Measurements from ENCODE around the gene GNA14.
A peak's percentile ranks its signal among the peaks of the same experiment; 100 is the strongest.
"Not testable (repeated sequence)": the region's sequence is repeated elsewhere in the genome, so short reads cannot be mapped to it uniquely, and the experiment has no call there.

The GNA14 gene

GRCh38 chr9:77449240-77450084 lies 198.7 kb downstream of the GNA14 start:
- Histone ChIP-seq H2AFZ (ENCODE audit: low read length, unreplicated experiment) (no peak overlapping the region), H3K4me3 (ENCODE audit: low read depth, low read length) (no peak overlapping the region), H3K36me3 (ENCODE audit: insufficient read depth, low read length) (no peaks in the 10 kb centered on the region), H3K27ac (ENCODE audit: low read depth, low read length) (no peak overlapping the region), H3K27me3 (ENCODE audit: insufficient read depth, low read length) (no peaks in the 10 kb centered on the region), H3K79me2 (ENCODE audit: control insufficient read depth, insufficient read depth, low read length, unreplicated experiment) (no peaks in the 10 kb centered on the region), H3K4me1 (ENCODE audit: control insufficient read depth, insufficient read depth, low read length, unreplicated experiment) (peaks cover 9% of the 10 kb centered on the region)

- no peak overlapping the region for H3K4me3 ChIP-seq (ENCODE audit: low read depth, low read length)
- H3K79me2 ChIP-seq (ENCODE audit: control insufficient read depth, insufficient read depth, low read length, unreplicated experiment) = no peaks in the 10 kb centered on the region
- no peak overlapping the region for H2AFZ ChIP-seq (ENCODE audit: low read length, unreplicated experiment)
- H3K36me3 ChIP-seq (ENCODE audit: insufficient read depth, low read length) = no peaks in the 10 kb centered on the region
- no peak overlapping the region for H3K27ac ChIP-seq (ENCODE audit: low read depth, low read length)
- peaks cover 9% of the 10 kb centered on the region for H3K4me1 ChIP-seq (ENCODE audit: control insufficient read depth, insufficient read depth, low read length, unreplicated experiment)
- no peaks in the 10 kb centered on the region for H3K27me3 ChIP-seq (ENCODE audit: insufficient read depth, low read length)
Observed at GRCh38 chr9:77447646-77448045, 200.5 kb downstream of the GNA14 start.

DNA sequence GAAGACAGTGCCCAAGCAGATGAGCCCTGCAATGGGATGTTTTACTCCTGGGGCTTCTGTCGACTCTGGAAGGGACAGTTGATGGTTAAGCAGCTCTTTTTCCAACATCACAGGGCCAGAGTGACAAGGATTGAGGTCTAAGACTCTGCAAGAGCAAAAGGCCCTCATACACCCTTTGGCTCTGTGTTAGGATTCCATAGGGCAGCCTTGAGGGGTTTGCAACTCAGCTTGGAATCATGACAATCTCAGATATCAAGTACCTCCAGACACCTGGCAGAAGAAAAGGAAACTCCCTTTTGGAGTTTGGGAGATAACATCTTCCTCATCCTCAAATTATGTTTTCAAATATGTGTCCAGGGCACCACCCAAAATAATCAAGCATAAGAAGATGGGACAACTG lies 205.7 kb downstream of the GNA14 start:
- Histone ChIP-seq H2AFZ (ENCODE audit: low read length, unreplicated experiment) (no peak overlapping the region), H3K27ac (ENCODE audit: low read depth, low read length) (no peak overlapping the region), H3K27me3 (ENCODE audit: insufficient read depth, low read length) (no peaks in the 10 kb centered on the region), H3K4me1 (ENCODE audit: control insufficient read depth, insufficient read depth, low read length, unreplicated experiment) (no peaks in the 10 kb centered on the region), H3K4me3 (ENCODE audit: low read depth, low read length) (no peak overlapping the region), H3K36me3 (ENCODE audit: insufficient read depth, low read length) (no peaks in the 10 kb centered on the region), H3K79me2 (ENCODE audit: control insufficient read depth, insufficient read depth, low read length, unreplicated experiment) (no peaks in the 10 kb centered on the region)

DNA sequence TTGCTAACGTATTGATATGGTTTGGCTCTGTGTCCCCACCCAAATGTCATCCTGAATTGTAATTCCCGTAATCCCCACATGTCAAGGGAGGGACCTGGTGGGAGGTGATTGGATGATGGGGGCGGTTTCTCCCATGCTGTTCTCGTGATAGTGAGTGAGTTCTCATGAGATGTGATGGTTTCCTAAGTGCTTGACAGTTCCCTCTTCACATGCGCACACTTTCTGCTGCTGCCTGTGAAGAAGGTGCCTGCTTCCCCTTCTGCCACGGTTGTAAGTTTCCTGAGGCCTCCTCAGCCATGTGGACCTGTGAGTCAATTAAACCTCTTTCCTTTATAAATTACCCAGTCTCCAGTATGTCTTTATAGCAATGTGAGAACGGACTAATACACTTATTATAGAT lies 207.0 kb downstream of the GNA14 start:
- H3K27me3 ChIP-seq (ENCODE audit: insufficient read depth, low read length); H3K79me2 ChIP-seq (ENCODE audit: control insufficient read depth, insufficient read depth, low read length, unreplicated experiment); H3K4me1 ChIP-seq (ENCODE audit: control insufficient read depth, insufficient read depth, low read length, unreplicated experiment); H3K4me3 ChIP-seq (ENCODE audit: low read depth, low read length); H3K36me3 ChIP-seq (ENCODE audit: insufficient read depth, low read length); H2AFZ ChIP-seq (ENCODE audit: low read length, unreplicated experiment); H3K27ac ChIP-seq (ENCODE audit: low read depth, low read length): not testable (repeated sequence)

DNA sequence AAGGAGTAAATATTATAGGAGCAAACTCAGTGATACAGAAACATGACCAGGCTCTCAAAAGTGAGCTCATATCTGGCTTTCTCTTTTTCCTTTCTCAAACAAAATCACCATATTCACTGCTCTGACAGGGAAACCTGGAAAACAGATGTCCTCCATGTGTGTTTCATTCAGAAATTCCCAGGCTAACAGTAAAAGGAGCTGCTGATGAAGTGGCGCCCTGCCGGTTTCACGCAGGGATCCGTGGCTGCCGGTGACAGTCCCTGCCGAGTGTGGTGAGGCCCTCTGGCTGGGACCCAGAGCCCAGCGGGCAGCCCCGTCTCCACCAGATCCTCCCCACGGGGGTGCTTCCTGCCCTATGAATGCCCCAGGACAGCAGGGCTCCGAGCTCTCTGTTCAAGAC lies 208.1 kb downstream of the GNA14 start:
- no peaks in the 10 kb centered on the region for H3K27me3 ChIP-seq (ENCODE audit: insufficient read depth, low read length)
- no peak overlapping the region for H3K4me3 ChIP-seq (ENCODE audit: low read depth, low read length)
- H3K27ac ChIP-seq (ENCODE audit: low read depth, low read length) = no peak overlapping the region
- H3K4me1 ChIP-seq (ENCODE audit: control insufficient read depth, insufficient read depth, low read length, unreplicated experiment) = no peaks in the 10 kb centered on the region
- H3K36me3 ChIP-seq (ENCODE audit: insufficient read depth, low read length) = no peaks in the 10 kb centered on the region
- peak overlapping the region; percentile 11 for H2AFZ ChIP-seq (ENCODE audit: low read length, unreplicated experiment)
- no peaks in the 10 kb centered on the region for H3K79me2 ChIP-seq (ENCODE audit: control insufficient read depth, insufficient read depth, low read length, unreplicated experiment)

DNA sequence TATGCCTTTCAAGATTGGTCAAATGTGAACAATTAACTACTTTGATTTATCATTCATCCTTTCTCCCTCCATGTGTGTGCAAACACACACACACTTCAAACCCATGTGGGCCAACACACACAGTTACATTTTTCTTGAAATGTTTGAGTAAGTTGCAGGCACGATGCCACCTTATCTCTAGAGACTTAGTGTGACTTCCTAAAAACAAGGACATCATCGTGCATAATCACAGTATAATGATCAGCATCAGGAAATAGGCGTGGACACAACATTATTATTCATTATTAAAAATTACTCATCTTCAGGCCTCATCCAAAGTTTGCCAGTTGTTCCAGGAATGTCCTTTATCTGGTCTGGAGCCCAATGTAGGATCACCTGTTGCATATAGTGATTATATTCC lies 209.5 kb downstream of the GNA14 start:
- H3K27ac ChIP-seq (ENCODE audit: low read depth, low read length) = no peak overlapping the region

GRCh38 chr9:77435688-77436087 lies 212.4 kb downstream of the GNA14 start:
- H3K4me3 ChIP-seq (ENCODE audit: low read depth, low read length) = no peak overlapping the region
- no peaks in the 10 kb centered on the region for H3K4me1 ChIP-seq (ENCODE audit: control insufficient read depth, insufficient read depth, low read length, unreplicated experiment)
- no peak overlapping the region for H2AFZ ChIP-seq (ENCODE audit: low read length, unreplicated experiment)
- no peak overlapping the region for H3K27ac ChIP-seq (ENCODE audit: low read depth, low read length)
- no peaks in the 10 kb centered on the region for H3K79me2 ChIP-seq (ENCODE audit: control insufficient read depth, insufficient read depth, low read length, unreplicated experiment)
- H3K36me3 ChIP-seq (ENCODE audit: insufficient read depth, low read length) = no peaks in the 10 kb centered on the region
- no peaks in the 10 kb centered on the region for H3K27me3 ChIP-seq (ENCODE audit: insufficient read depth, low read length)

More for the DNA sequence above, 209.5 kb downstream of the GNA14 start:
- Histone ChIP-seq H3K4me1 (ENCODE audit: control insufficient read depth, insufficient read depth, low read length, unreplicated experiment) (no peaks in the 10 kb centered on the region), H2AFZ (ENCODE audit: low read length, unreplicated experiment) (no peak overlapping the region), H3K4me3 (ENCODE audit: low read depth, low read length) (no peak overlapping the region), H3K27me3 (ENCODE audit: insufficient read depth, low read length) (no peaks in the 10 kb centered on the region), H3K36me3 (ENCODE audit: insufficient read depth, low read length) (no peaks in the 10 kb centered on the region), H3K79me2 (ENCODE audit: control insufficient read depth, insufficient read depth, low read length, unreplicated experiment) (no peaks in the 10 kb centered on the region)

- H3K27me3 ChIP-seq (ENCODE audit: insufficient read depth, low read length) = no peaks in the 10 kb centered on the region
- H3K27ac ChIP-seq (ENCODE audit: low read depth, low read length) = no peak overlapping the region
- H3K36me3 ChIP-seq (ENCODE audit: insufficient read depth, low read length) = no peaks in the 10 kb centered on the region
- H3K4me3 ChIP-seq (ENCODE audit: low read depth, low read length) = no peak overlapping the region
- H2AFZ ChIP-seq (ENCODE audit: low read length, unreplicated experiment) = no peak overlapping the region
- H3K79me2 ChIP-seq (ENCODE audit: control insufficient read depth, insufficient read depth, low read length, unreplicated experiment) = no peaks in the 10 kb centered on the region
- no peaks in the 10 kb centered on the region for H3K4me1 ChIP-seq (ENCODE audit: control insufficient read depth, insufficient read depth, low read length, unreplicated experiment)
Observed at GRCh38 chr9:77435277-77435676, 212.8 kb downstream of the GNA14 start.

DNA sequence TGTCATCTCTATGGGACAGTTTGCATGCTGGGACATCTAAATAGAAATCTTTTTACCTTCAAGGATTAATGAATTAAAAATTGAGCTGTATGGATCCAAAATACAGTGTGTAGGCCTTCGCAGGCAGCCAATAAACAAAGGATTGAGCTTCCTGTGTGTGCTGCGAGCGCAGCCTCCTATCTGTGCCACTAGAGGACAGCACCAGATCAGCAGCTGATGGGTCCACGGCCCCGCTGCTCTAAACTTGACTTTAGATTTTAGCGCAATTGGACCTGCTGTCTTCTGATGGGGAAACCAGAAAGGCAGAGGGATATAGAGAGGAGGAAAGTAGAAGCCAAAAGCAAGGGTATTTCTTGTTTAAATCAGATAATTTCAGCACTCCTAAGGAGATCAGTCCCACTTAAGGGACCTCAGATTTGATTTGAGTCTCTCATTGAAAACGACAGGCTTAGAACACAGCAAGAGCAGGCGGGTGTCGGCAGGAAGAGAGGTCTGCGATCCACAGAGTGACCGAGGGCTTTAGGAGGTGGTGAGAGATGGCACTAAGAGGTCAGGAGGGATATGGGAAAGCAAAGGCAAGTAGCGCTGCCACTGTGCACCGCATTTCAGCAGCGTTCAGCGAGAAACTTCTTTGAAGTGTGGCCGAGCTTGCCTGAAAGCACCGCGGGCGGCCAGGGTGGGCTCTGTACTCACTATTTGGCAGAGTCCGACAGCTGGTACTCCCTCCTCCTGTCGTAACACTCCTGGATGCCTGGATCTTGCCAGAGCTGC lies 214.3 kb downstream of the GNA14 start:
- no peaks in the 10 kb centered on the region for H3K4me1 ChIP-seq (ENCODE audit: control insufficient read depth, insufficient read depth, low read length, unreplicated experiment)
- no peak overlapping the region for H3K4me3 ChIP-seq (ENCODE audit: low read depth, low read length)
- peak overlapping the region; percentile 40 for H2AFZ ChIP-seq (ENCODE audit: low read length, unreplicated experiment)
- H3K79me2 ChIP-seq (ENCODE audit: control insufficient read depth, insufficient read depth, low read length, unreplicated experiment) = no peaks in the 10 kb centered on the region
- H3K36me3 ChIP-seq (ENCODE audit: insufficient read depth, low read length) = no peaks in the 10 kb centered on the region
- H3K27me3 ChIP-seq (ENCODE audit: insufficient read depth, low read length) = no peaks in the 10 kb centered on the region
- no peak overlapping the region for H3K27ac ChIP-seq (ENCODE audit: low read depth, low read length)

DNA sequence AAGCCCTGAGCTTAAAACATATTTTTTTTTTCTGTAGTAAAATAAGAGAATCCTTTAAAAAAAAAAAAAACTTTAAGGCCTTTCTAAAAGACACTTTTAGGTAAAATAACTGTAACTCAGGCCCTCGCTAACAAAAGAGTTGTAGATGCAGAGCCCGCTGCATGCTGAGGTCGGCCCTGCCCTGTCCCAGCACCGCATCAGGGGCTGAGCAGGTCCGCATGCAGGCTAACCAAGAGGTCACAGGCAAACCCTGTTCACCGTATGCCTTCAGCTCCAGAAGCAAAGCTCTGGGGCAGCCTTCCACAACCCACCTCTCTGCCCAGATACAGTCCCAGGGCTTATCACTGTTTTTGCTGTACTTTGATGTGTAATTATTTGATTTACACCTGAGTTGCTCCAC lies 216.1 kb downstream of the GNA14 start:
- H3K79me2 ChIP-seq (ENCODE audit: control insufficient read depth, insufficient read depth, low read length, unreplicated experiment) = no peaks in the 10 kb centered on the region
- no peaks in the 10 kb centered on the region for H3K27me3 ChIP-seq (ENCODE audit: insufficient read depth, low read length)
- H3K4me1 ChIP-seq (ENCODE audit: control insufficient read depth, insufficient read depth, low read length, unreplicated experiment) = no peaks in the 10 kb centered on the region
- no peak overlapping the region for H2AFZ ChIP-seq (ENCODE audit: low read length, unreplicated experiment)
- no peak overlapping the region for H3K27ac ChIP-seq (ENCODE audit: low read depth, low read length)
- H3K36me3 ChIP-seq (ENCODE audit: insufficient read depth, low read length) = no peaks in the 10 kb centered on the region
- H3K4me3 ChIP-seq (ENCODE audit: low read depth, low read length) = no peak overlapping the region

- Histone ChIP-seq H3K79me2 (ENCODE audit: control insufficient read depth, insufficient read depth, low read length, unreplicated experiment) (no peaks in the 10 kb centered on the region), H3K4me3 (ENCODE audit: low read depth, low read length) (no peak overlapping the region), H3K27me3 (ENCODE audit: insufficient read depth, low read length) (no peaks in the 10 kb centered on the region), H3K36me3 (ENCODE audit: insufficient read depth, low read length) (no peaks in the 10 kb centered on the region), H3K4me1 (ENCODE audit: control insufficient read depth, insufficient read depth, low read length, unreplicated experiment) (peaks cover 4% of the 10 kb centered on the region), H3K27ac (ENCODE audit: low read depth, low read length) (no peak overlapping the region), H2AFZ (ENCODE audit: low read length, unreplicated experiment) (no peak overlapping the region)
Observed at GRCh38 chr9:77429928-77430327, 218.2 kb downstream of the GNA14 start.
